Adrenal gland (tissue), 5 donors: ENCODE measurements around the gene IDH2.
"Not testable (repeated sequence)": the region's sequence is repeated elsewhere in the genome, so short reads cannot be mapped to it uniquely, and the experiment has no call there.

Experiments used
- POLR2A ChIP-seq, 2 donors: fragments of 450-650 bp; IDR thresholded peaks; one replicate each; pipeline ENCODE4 v1.6.1; 2017; ENCODE audit warnings: antibody characterized with exemption in 2 of 2, mild to moderate bottlenecking in 2 of 2, moderate library complexity in 1 of 2
- TF ChIP-seq, protein P1 (sequence below), 6 experiments: fragments of 450-650 bp in 4 of 6; fragments of 200-600 bp in 2 of 6; sonication (generic) in 1 of 6; IDR thresholded peaks; 1 replicate in 5 of 6; 2 replicates in 1 of 6; pipeline versions ENCODE4 v1.5.1 to v1.8.0; 2016 to 2021; ENCODE audit warnings: antibody characterized with exemption in 6 of 6, mild to moderate bottlenecking in 2 of 6, moderate library complexity in 1 of 6
- donor health status: DM: no; HTN: no; CAD: no.

DNA sequence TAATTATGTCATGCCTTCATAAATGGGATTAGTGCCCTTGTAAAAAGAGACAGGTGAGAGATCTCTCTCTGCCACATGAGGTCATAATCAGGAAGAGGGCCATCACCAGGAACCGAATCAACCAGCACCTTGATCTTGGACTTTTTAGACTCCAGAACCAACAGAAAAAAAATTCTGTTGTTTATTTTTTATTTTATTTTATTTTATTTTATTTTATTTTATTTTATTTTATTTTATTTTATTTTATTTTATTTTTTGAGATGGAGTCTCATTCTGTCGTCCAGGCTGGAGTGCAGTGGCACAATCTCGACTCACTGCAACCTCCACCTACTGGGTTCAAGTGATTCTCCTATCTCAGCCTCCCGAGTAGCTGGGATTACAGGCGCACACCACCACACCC is 5.8 kb upstream of the IDH2 start:
- TF ChIP-seq, protein P1, sequence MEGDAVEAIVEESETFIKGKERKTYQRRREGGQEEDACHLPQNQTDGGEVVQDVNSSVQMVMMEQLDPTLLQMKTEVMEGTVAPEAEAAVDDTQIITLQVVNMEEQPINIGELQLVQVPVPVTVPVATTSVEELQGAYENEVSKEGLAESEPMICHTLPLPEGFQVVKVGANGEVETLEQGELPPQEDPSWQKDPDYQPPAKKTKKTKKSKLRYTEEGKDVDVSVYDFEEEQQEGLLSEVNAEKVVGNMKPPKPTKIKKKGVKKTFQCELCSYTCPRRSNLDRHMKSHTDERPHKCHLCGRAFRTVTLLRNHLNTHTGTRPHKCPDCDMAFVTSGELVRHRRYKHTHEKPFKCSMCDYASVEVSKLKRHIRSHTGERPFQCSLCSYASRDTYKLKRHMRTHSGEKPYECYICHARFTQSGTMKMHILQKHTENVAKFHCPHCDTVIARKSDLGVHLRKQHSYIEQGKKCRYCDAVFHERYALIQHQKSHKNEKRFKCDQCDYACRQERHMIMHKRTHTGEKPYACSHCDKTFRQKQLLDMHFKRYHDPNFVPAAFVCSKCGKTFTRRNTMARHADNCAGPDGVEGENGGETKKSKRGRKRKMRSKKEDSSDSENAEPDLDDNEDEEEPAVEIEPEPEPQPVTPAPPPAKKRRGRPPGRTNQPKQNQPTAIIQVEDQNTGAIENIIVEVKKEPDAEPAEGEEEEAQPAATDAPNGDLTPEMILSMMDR (IDR thresholded peaks at IDR 0.05) = not testable (repeated sequence)
- TF ChIP-seq POLR2A (IDR thresholded peaks at IDR 0.05) = not testable (repeated sequence)
